CD4-positive, alpha-beta T cell treated with Interferon alpha-2 for 1 hour (primary cell): ENCODE data around the gene KLB.
"Not testable (repeated sequence)": the region's sequence is repeated elsewhere in the genome, so short reads cannot be mapped to it uniquely, and the experiment has no call there.

ENCODE experiments used
- DNase-seq, 2 donors: peaks; one replicate each; pipeline ENCODE4 v3.0.0-alpha.2; 2020 to 2022

Gene KLB

DNA sequence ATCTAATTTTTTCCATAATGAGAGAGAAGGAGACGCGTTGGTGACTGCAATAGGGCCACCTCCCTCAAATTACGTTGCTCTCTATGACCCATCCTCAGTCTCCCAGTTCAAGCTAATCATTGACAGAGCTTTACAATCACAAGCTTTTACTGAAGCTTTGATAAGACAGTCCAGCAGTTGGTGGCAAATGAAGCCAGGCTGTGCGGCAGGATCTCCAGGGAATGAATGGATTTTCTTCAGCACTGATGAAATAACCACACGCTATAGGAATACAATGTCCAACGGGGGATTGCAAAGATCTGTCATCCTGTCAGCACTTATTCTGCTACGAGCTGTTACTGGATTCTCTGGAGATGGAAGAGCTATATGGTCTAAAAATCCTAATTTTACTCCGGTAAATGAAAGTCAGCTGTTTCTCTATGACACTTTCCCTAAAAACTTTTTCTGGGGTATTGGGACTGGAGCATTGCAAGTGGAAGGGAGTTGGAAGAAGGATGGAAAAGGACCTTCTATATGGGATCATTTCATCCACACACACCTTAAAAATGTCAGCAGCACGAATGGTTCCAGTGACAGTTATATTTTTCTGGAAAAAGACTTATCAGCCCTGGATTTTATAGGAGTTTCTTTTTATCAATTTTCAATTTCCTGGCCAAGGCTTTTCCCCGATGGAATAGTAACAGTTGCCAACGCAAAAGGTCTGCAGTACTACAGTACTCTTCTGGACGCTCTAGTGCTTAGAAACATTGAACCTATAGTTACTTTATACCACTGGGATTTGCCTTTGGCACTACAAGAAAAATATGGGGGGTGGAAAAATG, at the start of gene KLB:
TSS of gene KLB (plus strand) at position 168 of the 821 bp plus-strand sequence. CDS start at position 188, 20 bp downstream.
- DNase-seq = no peak

DNA sequence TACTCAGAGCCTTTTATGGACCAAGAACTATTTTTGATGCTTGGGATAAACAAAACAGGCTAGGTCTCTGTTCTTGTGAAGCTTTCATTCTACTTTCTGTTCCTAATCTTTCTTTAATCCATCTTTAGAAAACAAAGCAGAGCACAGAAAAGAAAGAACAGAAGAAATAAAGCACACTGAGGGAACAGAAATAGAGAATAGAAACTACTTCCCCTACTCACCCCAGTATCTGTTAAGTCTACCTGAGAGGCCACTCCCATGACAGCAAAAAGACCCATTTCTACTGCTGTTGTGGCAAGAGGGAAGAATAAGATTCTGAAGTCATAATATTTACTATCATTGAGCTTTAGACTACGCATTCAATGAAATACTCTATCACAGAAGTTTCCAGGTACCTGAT, 49.7 kb upstream of the KLB start:
- DNase-seq = peak in 1 of 2 donors; percentile 50

- not testable (repeated sequence) for DNase-seq
Observed at GRCh38 chr4:39360611-39361010, 46.1 kb upstream of the KLB start.

GRCh38 chr4:39362827-39363226, 43.9 kb upstream of the KLB start:
- DNase-seq = no peak

DNA sequence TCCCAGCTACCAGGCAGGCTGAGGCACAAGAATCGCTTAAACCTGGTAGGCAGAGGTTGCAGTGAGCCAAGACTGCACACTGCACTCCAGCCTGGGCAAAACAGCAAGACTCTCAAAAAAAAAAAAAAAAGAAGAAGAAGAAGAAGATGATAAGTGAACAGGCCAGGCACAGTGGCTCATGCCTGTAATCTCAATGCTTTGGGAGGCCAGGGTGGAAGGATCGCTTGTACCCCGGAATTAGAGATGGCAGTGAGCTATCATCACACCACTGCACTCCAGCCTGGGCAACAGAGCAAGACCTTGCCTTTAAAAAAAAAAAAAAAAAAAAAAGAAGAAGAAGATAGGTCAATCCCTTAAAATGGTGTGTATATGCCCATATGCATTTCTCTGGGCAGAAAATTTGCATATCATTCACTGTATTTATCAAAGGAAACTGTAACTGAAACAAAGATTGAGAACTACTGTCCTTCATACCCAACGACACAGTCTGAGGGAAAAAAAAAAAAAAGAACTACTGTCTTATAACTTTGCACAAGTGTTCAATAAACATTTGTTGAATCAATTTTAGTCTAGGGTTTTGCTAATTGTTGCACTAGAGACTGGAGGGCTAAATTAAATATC, 42.8 kb upstream of the KLB start:
- DNase-seq = no peak

- peak in 1 of 2 donors; percentile 19 for DNase-seq
Observed at GRCh38 chr4:39365360-39365759, 41.4 kb upstream of the KLB start.

- peak; percentile 90 to 92 for DNase-seq
Observed at GRCh38 chr4:39365830-39366771, 40.6 kb upstream of the KLB start, which contains the start of gene RFC1. TSS of gene RFC1 (minus strand) at chr4:39366362. CDS start at chr4:39366241, 121 bp downstream.

DNA sequence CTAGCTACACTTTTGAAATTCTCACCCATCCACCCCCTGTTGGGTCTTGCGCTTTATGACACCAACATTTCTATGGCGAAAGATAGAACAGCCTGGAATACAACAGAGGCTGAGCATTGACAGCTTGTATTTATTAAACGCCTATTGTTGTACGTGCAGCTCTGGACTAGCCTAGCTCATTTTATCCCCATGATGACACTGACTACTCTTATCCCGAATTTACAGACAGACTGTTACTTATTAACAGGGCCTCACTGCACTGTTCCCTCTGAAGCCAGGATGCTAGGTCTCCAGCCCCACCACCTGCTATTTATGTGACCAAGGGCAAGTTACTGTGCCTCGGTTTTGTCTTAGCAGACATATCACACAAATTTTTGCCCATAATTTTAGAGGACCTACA, 39.6 kb upstream of the KLB start:
- no peak for DNase-seq

- DNase-seq = no peak
Observed at GRCh38 chr4:39369301-39369700, 37.4 kb upstream of the KLB start.

DNA sequence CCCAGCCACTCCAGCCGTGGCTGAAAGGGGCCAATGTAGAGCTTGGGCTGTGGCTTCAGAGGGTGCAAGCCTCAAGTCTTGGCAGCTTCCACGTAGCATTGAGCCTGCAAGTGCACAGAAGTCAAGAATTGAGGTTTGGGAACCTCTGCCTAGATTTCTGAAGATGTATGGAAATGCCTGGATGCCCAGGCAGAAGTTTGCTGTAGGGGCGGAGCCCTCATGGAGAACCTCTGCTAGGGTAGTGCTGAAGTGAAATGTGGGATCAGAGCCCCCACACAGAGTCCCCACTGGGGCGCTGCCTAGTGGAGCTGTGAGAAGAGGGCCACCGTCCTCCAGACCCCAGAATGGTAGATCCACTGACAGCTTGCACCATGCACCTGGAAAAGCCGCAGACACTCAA, 35.5 kb upstream of the KLB start:
- not testable (repeated sequence) for DNase-seq

- DNase-seq = no peak
Observed at GRCh38 chr4:39375478-39375877, 31.3 kb upstream of the KLB start.

DNA sequence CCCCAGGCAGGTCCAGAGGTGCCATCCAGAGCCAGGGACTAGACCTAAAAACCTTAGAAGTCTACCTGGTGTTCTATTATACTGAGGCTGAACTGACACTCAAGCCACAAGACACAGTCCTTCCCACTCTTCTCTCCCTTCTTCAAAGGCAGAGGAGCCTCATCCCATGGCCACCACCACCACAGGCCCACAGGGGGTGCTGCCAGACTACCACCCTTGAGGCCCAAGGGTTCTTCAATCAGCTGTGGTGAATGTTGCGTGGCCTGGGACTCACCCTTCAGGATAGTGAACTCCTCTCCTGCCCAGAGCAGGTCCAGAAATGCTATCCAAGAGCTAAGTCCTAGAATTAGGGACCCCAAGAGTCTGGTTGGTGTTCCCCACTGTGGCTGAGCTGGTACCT, 23.0 kb upstream of the KLB start:
- no peak for DNase-seq

- DNase-seq = no peak
Observed at GRCh38 chr4:39384563-39384962, 22.2 kb upstream of the KLB start.

DNA sequence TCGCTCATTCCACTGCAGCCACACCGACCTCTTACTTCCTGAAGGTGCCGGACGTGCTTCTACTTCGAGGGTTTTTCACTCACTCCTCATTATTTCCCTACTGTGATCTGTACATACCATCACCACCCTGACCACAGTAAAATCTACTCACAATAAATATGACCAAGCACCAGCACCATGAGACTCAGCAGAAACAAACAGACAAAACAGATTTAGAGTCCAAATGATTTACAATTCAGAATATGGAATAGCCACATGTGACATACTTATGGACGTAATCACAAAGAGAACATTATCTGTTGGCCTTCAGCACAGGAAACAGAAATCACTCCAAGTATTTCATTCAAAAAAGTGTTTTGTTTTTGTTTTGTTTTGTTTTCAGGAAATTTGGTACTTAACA, 16.1 kb upstream of the KLB start:
- DNase-seq = no peak

DNA sequence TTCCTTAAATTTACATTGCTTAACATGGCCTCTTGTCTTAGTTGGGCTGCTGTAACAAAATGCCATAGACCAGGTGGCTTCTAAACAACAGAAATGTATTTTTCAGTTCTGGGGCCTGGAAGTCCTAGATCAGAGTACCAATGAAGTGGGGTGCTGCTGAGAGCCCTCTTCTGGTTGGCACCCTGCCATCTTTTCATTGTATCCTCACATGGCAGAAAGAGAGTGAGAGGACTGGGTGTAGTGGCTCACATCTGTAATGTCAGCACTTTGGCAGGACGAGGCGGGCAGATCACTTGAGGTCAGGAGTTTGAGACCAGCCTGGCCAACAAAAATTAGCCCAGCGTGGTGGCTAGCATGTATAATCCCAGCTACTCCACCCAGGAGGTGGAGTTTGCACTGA, 12.0 kb upstream of the KLB start:
- no peak for DNase-seq

- not testable (repeated sequence) for DNase-seq
Observed at GRCh38 chr4:39401640-39402039, 5.1 kb upstream of the KLB start.

DNA sequence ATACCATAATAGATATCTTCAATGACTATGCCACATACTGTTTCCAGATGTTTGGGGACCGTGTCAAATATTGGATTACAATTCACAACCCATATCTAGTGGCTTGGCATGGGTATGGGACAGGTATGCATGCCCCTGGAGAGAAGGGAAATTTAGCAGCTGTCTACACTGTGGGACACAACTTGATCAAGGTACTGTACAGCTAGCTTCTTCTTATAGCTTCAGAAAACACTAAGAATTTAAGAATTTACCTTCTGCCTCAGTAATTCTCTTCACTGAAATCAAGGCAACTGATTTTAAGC, 805 bp downstream of the KLB start:
- DNase-seq = no peak

GRCh38 chr4:39410415-39410814, 3.7 kb downstream of the KLB start:
- DNase-seq = peak in 1 of 2 donors; percentile 11

GRCh38 chr4:39411561-39411960, 4.8 kb downstream of the KLB start:
- not testable (repeated sequence) for DNase-seq

- DNase-seq = no peak
Observed at GRCh38 chr4:39415678-39416283, 9.1 kb downstream of the KLB start.

GRCh38 chr4:39422247-39422646, 15.5 kb downstream of the KLB start:
- no peak for DNase-seq

DNA sequence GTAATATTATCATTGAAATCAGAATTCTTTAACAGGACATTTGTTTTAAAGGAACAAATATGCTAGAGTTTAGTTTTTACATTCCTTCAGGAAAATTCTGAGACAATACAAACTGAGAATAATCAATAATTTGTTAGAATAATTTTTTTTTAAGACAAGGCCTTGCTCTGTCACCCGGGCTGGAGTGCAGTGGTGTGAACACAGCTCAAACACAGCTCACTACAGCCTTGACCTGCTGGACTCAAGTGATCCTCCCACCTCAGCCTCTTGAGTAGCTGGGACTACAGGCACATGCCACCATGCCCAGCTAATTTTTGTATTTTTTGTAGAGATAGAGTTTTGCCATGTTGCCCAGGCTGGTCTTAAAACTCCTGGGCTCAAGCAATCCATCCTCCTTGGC, 18.6 kb downstream of the KLB start:
- DNase-seq = not testable (repeated sequence)

DNA sequence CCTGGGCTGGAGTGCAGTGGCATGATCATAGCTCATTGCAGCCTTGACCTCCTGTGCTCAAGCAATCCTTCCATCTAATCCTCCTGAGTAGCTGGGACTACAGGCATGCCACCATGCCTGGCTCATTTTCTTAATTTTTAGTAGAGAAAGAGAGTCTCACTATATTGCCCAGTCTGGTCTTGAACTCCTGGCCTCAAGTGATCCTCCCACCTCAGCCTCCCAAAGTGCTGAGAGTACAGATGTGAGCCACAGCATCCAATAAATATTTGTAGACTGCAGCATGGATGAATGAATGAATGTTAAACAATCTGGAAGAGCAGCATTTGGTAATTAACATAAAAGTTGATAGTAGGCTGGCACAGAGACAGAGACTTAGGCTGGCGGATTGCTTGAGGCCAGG, 20.0 kb downstream of the KLB start:
- DNase-seq = no peak
